Nephron progenitor cell (in vitro differentiated cells): ENCODE measurements around the gene CUBN.
"Not testable (repeated sequence)": the region's sequence is repeated elsewhere in the genome, so short reads cannot be mapped to it uniquely, and the experiment has no call there.

Experiments used
- DNase-seq: peaks from one replicate; pipeline ENCODE4 v3.0.0; 2021
- H3K27ac Mint-ChIP-seq: 2 replicates; pipeline ENCODE4 v1.8.0; 2021; ENCODE audit warnings: mild to moderate bottlenecking, moderate library complexity, mixed read lengths
- H3K27me3 Mint-ChIP-seq: 2 replicates; pipeline ENCODE4 v1.8.0; 2021; ENCODE audit warnings: mild to moderate bottlenecking, low read depth, mixed read lengths; ENCODE audit not compliant: poor library complexity
- H3K36me3 Mint-ChIP-seq: 2 replicates; pipeline ENCODE4 v1.8.0; 2021; ENCODE audit warnings: low read depth, mixed read lengths
- H3K4me1 Mint-ChIP-seq: 2 replicates; pipeline ENCODE4 v1.8.0; 2021; ENCODE audit warnings: mixed read lengths
- H3K4me3 Mint-ChIP-seq: 2 replicates; pipeline ENCODE4 v1.8.0; 2021; ENCODE audit warnings: mild to moderate bottlenecking, moderate library complexity, mixed read lengths
- H3K9me3 Mint-ChIP-seq: 2 replicates; pipeline ENCODE4 v1.8.0; 2021; ENCODE audit warnings: mild to moderate bottlenecking, moderate library complexity, mixed read lengths
- TF ChIP-seq, protein P1 (sequence below): fragments of 200-600 bp; sonication (generic); IDR thresholded peaks from 2 replicates; pipeline ENCODE4 v1.5.0; 2021; ENCODE audit warnings: antibody characterized with exemption

CUBN gene

GRCh38 chr10:16835228-16835627 lies 294.4 kb downstream of the CUBN start:
- no peak overlapping the region for H3K4me3 Mint-ChIP-seq
- peaks cover 3% of the 10 kb centered on the region for H3K27me3 Mint-ChIP-seq
- no peaks in the 10 kb centered on the region for H3K4me1 Mint-ChIP-seq
- H3K27ac Mint-ChIP-seq, result no peak overlapping the region
- TF ChIP-seq, protein P1, sequence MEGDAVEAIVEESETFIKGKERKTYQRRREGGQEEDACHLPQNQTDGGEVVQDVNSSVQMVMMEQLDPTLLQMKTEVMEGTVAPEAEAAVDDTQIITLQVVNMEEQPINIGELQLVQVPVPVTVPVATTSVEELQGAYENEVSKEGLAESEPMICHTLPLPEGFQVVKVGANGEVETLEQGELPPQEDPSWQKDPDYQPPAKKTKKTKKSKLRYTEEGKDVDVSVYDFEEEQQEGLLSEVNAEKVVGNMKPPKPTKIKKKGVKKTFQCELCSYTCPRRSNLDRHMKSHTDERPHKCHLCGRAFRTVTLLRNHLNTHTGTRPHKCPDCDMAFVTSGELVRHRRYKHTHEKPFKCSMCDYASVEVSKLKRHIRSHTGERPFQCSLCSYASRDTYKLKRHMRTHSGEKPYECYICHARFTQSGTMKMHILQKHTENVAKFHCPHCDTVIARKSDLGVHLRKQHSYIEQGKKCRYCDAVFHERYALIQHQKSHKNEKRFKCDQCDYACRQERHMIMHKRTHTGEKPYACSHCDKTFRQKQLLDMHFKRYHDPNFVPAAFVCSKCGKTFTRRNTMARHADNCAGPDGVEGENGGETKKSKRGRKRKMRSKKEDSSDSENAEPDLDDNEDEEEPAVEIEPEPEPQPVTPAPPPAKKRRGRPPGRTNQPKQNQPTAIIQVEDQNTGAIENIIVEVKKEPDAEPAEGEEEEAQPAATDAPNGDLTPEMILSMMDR, result no peak
- H3K36me3 Mint-ChIP-seq, result no peaks in the 10 kb centered on the region
- no peaks in the 10 kb centered on the region for H3K9me3 Mint-ChIP-seq
- DNase-seq, result no peak

DNA sequence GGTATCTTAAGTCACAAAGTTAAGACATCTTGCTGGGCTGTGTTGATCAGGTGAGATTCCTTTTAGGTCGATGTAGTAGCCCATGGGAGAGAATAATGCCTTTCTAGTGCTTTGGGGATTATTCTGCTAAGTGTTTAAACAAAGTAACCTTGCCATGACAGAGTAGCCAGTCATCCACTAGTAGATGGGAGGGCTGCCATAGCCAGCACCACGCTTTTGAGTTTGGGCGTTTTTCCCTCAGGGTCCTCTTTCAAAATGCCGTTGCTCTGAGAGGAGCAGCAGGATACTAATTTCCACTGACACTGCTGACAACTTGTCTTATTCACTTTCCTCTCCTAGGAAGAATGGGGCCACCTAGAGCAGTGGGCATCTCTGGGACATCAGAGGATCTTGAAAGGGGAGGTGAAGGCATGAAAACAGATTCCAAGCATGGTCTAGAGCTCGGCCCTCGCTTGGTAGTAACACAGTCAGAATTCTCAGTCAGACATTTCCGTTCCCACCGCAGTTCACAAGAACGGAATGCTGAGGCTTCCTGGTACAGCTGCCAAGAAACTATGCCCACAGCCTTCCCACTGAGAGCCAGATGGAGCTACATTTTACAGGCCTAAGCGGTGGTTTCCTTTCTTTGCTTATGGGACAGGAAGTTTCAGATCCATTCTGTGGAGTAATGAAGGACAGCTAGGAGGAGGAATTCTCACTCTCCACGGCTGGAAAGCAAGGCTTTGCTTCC lies 297.1 kb downstream of the CUBN start:
- TF ChIP-seq, protein P1, result no peak
- H3K4me3 Mint-ChIP-seq, result no peak overlapping the region
- H3K4me1 Mint-ChIP-seq, result no peaks in the 10 kb centered on the region
- H3K27me3 Mint-ChIP-seq, result peaks cover 3% of the 10 kb centered on the region
- no peak overlapping the region for H3K27ac Mint-ChIP-seq
- H3K9me3 Mint-ChIP-seq, result no peaks in the 10 kb centered on the region
- DNase-seq, result no peak
- no peaks in the 10 kb centered on the region for H3K36me3 Mint-ChIP-seq

DNA sequence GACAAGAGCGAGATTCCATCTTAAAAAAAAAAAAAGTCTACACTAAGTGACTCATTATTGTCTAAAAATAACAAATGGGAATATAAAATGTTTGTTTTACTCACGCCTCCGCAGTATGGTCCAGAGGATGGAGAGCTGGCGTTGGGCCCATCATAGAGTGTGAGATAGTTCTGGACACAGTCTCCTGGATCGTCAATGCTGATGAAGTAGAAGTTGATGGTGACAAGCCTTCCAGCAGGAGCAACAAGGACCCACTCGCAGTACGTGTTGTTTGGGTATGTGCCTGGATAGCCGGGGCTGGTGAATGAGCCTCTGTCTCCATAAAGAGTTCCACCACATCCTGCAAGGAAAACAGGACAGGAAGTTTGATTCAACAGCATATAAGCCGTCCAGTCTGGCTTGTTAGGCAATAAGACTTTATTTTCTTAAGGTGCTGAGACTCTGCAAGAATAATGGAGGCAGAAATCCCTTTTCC lies 300.9 kb downstream of the CUBN start:
- no peak overlapping the region for H3K4me3 Mint-ChIP-seq
- no peak overlapping the region for H3K27ac Mint-ChIP-seq

DNA sequence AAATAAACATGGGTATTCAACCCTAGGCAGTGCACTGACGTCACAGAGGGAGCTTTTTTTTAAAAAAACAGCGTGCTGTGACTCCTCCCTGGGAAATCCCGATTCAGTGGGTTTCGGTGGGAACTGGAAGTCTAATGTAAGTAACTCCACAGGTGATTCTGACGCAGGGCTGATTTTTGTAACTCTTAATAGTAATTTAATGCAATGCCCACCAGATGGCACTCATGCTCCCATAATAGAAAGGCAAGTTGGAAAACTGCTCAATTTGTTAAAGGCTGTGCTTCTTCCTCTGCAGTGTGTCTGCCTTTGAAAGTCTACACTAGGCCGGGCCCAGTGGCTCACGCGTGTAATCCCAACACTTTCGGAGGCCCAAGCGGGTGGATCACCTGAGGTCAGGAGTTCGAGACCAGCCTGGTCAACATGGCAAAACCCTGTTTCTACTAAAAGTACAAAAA lies 301.5 kb downstream of the CUBN start:
- Mint-ChIP-seq H3K27me3 (no peaks in the 10 kb centered on the region), H3K9me3 (peaks cover 6% of the 10 kb centered on the region), H3K27ac (no peak overlapping the region), H3K36me3 (peaks cover 4% of the 10 kb centered on the region), H3K4me1 (no peaks in the 10 kb centered on the region), H3K4me3 (no peak overlapping the region)
- TF ChIP-seq, protein P1, result peak; percentile 58
- DNase-seq, result peak; percentile 65

More for the DNA sequence above, 300.9 kb downstream of the CUBN start:
- TF ChIP-seq, protein P1, result no peak
- Mint-ChIP-seq H3K27me3 (no peaks in the 10 kb centered on the region), H3K36me3 (no peaks in the 10 kb centered on the region), H3K9me3 (peaks cover under 1% of the 10 kb centered on the region), H3K4me1 (no peaks in the 10 kb centered on the region)
- DNase-seq, result no peak

GRCh38 chr10:16827474-16827873 lies 302.1 kb downstream of the CUBN start:
- not testable (repeated sequence) for H3K4me1 Mint-ChIP-seq, H3K27me3 Mint-ChIP-seq, H3K4me3 Mint-ChIP-seq, H3K36me3 Mint-ChIP-seq, DNase-seq
- H3K9me3 Mint-ChIP-seq, result peaks cover 13% of the 10 kb centered on the region
- peak overlapping the region; percentile 19 for H3K27ac Mint-ChIP-seq

GRCh38 chr10:16822726-16823360 lies 306.8 kb downstream of the CUBN start:
- Mint-ChIP-seq H3K4me3 (no peak overlapping the region), H3K9me3 (peaks cover 27% of the 10 kb centered on the region), H3K4me1 (peaks cover 8% of the 10 kb centered on the region), H3K27ac (no peak overlapping the region), H3K27me3 (peaks cover 8% of the 10 kb centered on the region), H3K36me3 (peaks cover 17% of the 10 kb centered on the region)
- TF ChIP-seq, protein P1, result no peak
- DNase-seq, result no peak
